ENCODE measurements around the gene FAM78A.
A peak's percentile ranks its signal among the peaks of the same experiment; 100 is the strongest.

FAM78A gene

GRCh38 chr9:131303381-131304321 is 27.3 kb upstream of the FAM78A start:
- FAIRE-seq (no peak), DNase-seq (ENCODE audit: low spot score) (no peak)

- DNase-seq (ENCODE audit: low spot score) (no peak), FAIRE-seq (no peak)
Measured at GRCh38 chr9:131302244-131303075, 26.1 kb upstream of the FAM78A start.

GRCh38 chr9:131300444-131300843 is 24.1 kb upstream of the FAM78A start:
- FAIRE-seq (no peak), DNase-seq (ENCODE audit: low spot score) (no peak)

- FAIRE-seq = no peak
- DNase-seq (ENCODE audit: low spot score) = no peak
Measured at GRCh38 chr9:131299961-131300347, 23.6 kb upstream of the FAM78A start.

- no peak for DNase-seq (ENCODE audit: low spot score)
- no peak for FAIRE-seq
Measured at GRCh38 chr9:131299346-131299960, 23.1 kb upstream of the FAM78A start.

GRCh38 chr9:131298816-131299215 is 22.5 kb upstream of the FAM78A start:
- DNase-seq (ENCODE audit: low spot score) (no peak), FAIRE-seq (no peak)

GRCh38 chr9:131298341-131298740 is 22.0 kb upstream of the FAM78A start:
- FAIRE-seq = no peak
- no peak for DNase-seq (ENCODE audit: low spot score)

GRCh38 chr9:131297903-131298302 is 21.6 kb upstream of the FAM78A start:
- DNase-seq (ENCODE audit: low spot score) (no peak), FAIRE-seq (no peak)

GRCh38 chr9:131296906-131297500 is 20.7 kb upstream of the FAM78A start:
- FAIRE-seq = no peak
- no peak for DNase-seq (ENCODE audit: low spot score)

GRCh38 chr9:131296460-131296859 is 20.1 kb upstream of the FAM78A start:
- FAIRE-seq (no peak), DNase-seq (ENCODE audit: low spot score) (no peak)

- no peak for DNase-seq (ENCODE audit: low spot score)
- FAIRE-seq = no peak
Measured at GRCh38 chr9:131292937-131293336, 16.6 kb upstream of the FAM78A start.

GRCh38 chr9:131291795-131292315 is 15.5 kb upstream of the FAM78A start:
- DNase-seq (ENCODE audit: low spot score) (no peak), FAIRE-seq (no peak)

- FAIRE-seq = no peak
- DNase-seq (ENCODE audit: low spot score) = no peak
Measured at GRCh38 chr9:131290767-131291370, 14.6 kb upstream of the FAM78A start.

GRCh38 chr9:131290036-131290766 is 13.9 kb upstream of the FAM78A start:
- no peak for FAIRE-seq
- DNase-seq (ENCODE audit: low spot score) = no peak

GRCh38 chr9:131289301-131290035 is 13.2 kb upstream of the FAM78A start, which contains the start of gene PLPP7:
Gene PLPP7 (plus strand): TSS chr9:131289723. CDS start chr9:131289998, 275 bp downstream.
- DNase-seq (ENCODE audit: low spot score) (peak; percentile 52), FAIRE-seq (no peak)

GRCh38 chr9:131288217-131288616 is 11.9 kb upstream of the FAM78A start:
- FAIRE-seq = no peak
- DNase-seq (ENCODE audit: low spot score) = no peak

GRCh38 chr9:131287359-131287758 is 11.0 kb upstream of the FAM78A start:
- no peak for DNase-seq (ENCODE audit: low spot score)
- FAIRE-seq = no peak

- DNase-seq (ENCODE audit: low spot score) (no peak), FAIRE-seq (no peak)
Measured at GRCh38 chr9:131284856-131285255, 8.5 kb upstream of the FAM78A start.

GRCh38 chr9:131282688-131283422 is 6.5 kb upstream of the FAM78A start:
- DNase-seq (ENCODE audit: low spot score) = peak; percentile 62
- FAIRE-seq = no peak

Data from urothelium cell line (cell line).